HCT116 (cell line): ENCODE measurements around the gene TEX12. TPM values are rescaled to one million over a fixed set of nuclear protein-coding genes. Genes with fewer than 3 reads are reported as not detected.

Source experiments
- ATAC-seq: fragments of 200-7000 bp; cut with Tn5 transposase; 2 replicates; pipeline ENCODE4 v1.9.1; 2020; ENCODE audit warnings: mild to moderate bottlenecking, moderate library complexity
- BruUV-seq: library from RNA; stranded (reverse); fragments of 400-500 nt; replicated peaks from 2 replicates; lab custom pipeline; 2021; lab: Mats Ljungman, UMichigan
- CTCF ChIA-PET: fragments of 300-600 bp; sonication (Branson Sonifier 250); formaldehyde crosslinking; loops from one replicate; lab custom pipeline; 2021; ENCODE audit warnings: antibody characterized with exemption; lab: Charles Lee
- POLR2A ChIA-PET: fragments of 300-600, 350-600 bp; sonication (Branson Sonifier 250); formaldehyde crosslinking; loops from one replicate; lab custom pipeline; 2021; ENCODE audit warnings: antibody characterized with exemption; lab: Charles Lee
- RAD21 ChIA-PET, 2 experiments: fragments of 300-600 bp; sonication (Branson Sonifier 250); formaldehyde crosslinking; loops; one replicate each; lab custom pipeline; 2023; ENCODE audit warnings: low total read pairs in 2 of 2; ENCODE audit not compliant: uncharacterized antibody in 2 of 2, unreplicated experiment in 2 of 2, low non-redundant PET in 1 of 2; lab: Charles Lee
- DNase-seq: peaks from one replicate; pipeline ENCODE4 v3.0.0-alpha.2; 2010; ENCODE audit warnings: low read depth, low spot score
- H2AFZ ChIP-seq: fragments of 200-600 bp; shearing (Covaris generic), sonication (generic); 2 replicates; pipeline ENCODE4 v1.6.1; 2017; ENCODE audit warnings: low read depth, mixed run types, mixed read lengths, antibody characterized with exemption, low read length; ENCODE audit not compliant: poor library complexity, severe bottlenecking
- H3K27ac ChIP-seq: 2 replicates; pipeline ENCODE4 v1.5.1; 2012; ENCODE audit warnings: low read depth, low read length
- H3K27me3 ChIP-seq: fragments of 200-600 bp; sonication (generic); 2 replicates; pipeline ENCODE4 v1.6.1; 2016; ENCODE audit warnings: mixed run types, low read length, mixed read lengths; ENCODE audit not compliant: insufficient read depth
- H3K36me3 ChIP-seq, 2 experiments: fragments of 200-500 bp in 1 of 2; fragments of 200-600 bp in 1 of 2; sonication (Bioruptor generic) in 1 of 2; sonication (generic) in 1 of 2; 2 replicates each; pipeline versions ENCODE4 v1.5.1 to v1.6.1; 2014 to 2016; ENCODE audit warnings: low read length in 2 of 2, inconsistent platforms in 1 of 2, mixed read lengths in 1 of 2, mixed run types in 1 of 2; ENCODE audit not compliant: insufficient read depth in 2 of 2, control insufficient read depth in 1 of 2
- H3K4me1 ChIP-seq, 2 experiments: fragments of 200-600 bp in 1 of 2; sonication (generic) in 1 of 2; 2 replicates each; pipeline versions ENCODE4 v1.5.1 to v1.6.1; 2012 to 2017; ENCODE audit warnings: low read length in 2 of 2, inconsistent platforms in 1 of 2, mild to moderate bottlenecking in 1 of 2, mixed read lengths in 1 of 2, mixed run types in 1 of 2, moderate library complexity in 1 of 2; ENCODE audit not compliant: insufficient read depth in 2 of 2, control insufficient read depth in 1 of 2
- H3K4me2 ChIP-seq: fragments of 200-600 bp; sonication (generic); 2 replicates; pipeline ENCODE4 v1.6.1; 2017; ENCODE audit warnings: mixed run types, low read length, mixed read lengths
- H3K4me3 ChIP-seq, 2 experiments: fragments of 200-600 bp in 1 of 2; sonication (generic) in 1 of 2; replicated peaks in 1 of 2; 2 replicates each; pipeline ENCODE4 v1.5.1; 2011 to 2016; ENCODE audit warnings: low read length in 2 of 2, control low read depth in 1 of 2, low read depth in 1 of 2, mild to moderate bottlenecking in 1 of 2, mixed read lengths in 1 of 2, mixed run types in 1 of 2
- H3K79me2 ChIP-seq: fragments of 200-600 bp; sonication (generic); 2 replicates; pipeline ENCODE4 v1.6.1; 2017; ENCODE audit warnings: mild to moderate bottlenecking, mixed run types, low read length, moderate library complexity, mixed read lengths; ENCODE audit not compliant: insufficient read depth
- H3K9ac ChIP-seq: fragments of 200-600 bp; sonication (generic); 2 replicates; pipeline ENCODE4 v1.6.1; 2016; ENCODE audit warnings: low read length, mixed read lengths
- H3K9me2 ChIP-seq: fragments of 200-600 bp; sonication (generic), shearing (Covaris generic); 2 replicates; pipeline ENCODE4 v1.6.1; 2017; ENCODE audit warnings: mixed run types, mild to moderate bottlenecking, moderate library complexity; ENCODE audit not compliant: insufficient read depth
- H3K9me3 ChIP-seq, 2 experiments: fragments of 200-500 bp in 1 of 2; fragments of 200-600 bp in 1 of 2; sonication (Bioruptor generic) in 1 of 2; sonication (generic) in 1 of 2; 2 replicates each; pipeline ENCODE4 v1.6.1; 2014 to 2017; ENCODE audit warnings: low read length in 2 of 2, mixed read lengths in 2 of 2, inconsistent platforms in 1 of 2, low read depth in 1 of 2, mild to moderate bottlenecking in 1 of 2, mixed run types in 1 of 2, moderate library complexity in 1 of 2; ENCODE audit not compliant: control insufficient read depth in 1 of 2, insufficient read depth in 1 of 2
- H4K20me1 ChIP-seq: fragments of 200-600 bp; sonication (generic), shearing (Covaris generic); 2 replicates; pipeline ENCODE4 v1.6.1; 2017; ENCODE audit warnings: mixed run types, mild to moderate bottlenecking, moderate library complexity; ENCODE audit not compliant: insufficient read depth
- ATF3 ChIP-seq: IDR thresholded peaks from 2 replicates; pipeline ENCODE4 v1.6.1; 2012
- EZH2 ChIP-seq: fragments of 200-600 bp; sonication (generic); IDR thresholded peaks from 2 replicates; pipeline ENCODE4 v1.6.1; 2017; ENCODE audit warnings: antibody characterized with exemption, mixed run types
- RAD21 ChIP-seq: IDR thresholded peaks from 2 replicates; pipeline ENCODE4 v1.6.1; 2012; ENCODE audit warnings: low read depth, mild to moderate bottlenecking
- REST ChIP-seq: IDR thresholded peaks from 2 replicates; pipeline ENCODE4 v1.6.1; 2012; ENCODE audit warnings: low read depth
- SIN3A ChIP-seq: IDR thresholded peaks from 2 replicates; pipeline ENCODE4 v1.6.1; 2012; ENCODE audit warnings: low read depth
- SRF ChIP-seq: IDR thresholded peaks from 2 replicates; pipeline ENCODE4 v1.6.1; 2012; ENCODE audit warnings: low read depth
- ZNF274 ChIP-seq: fragments of 200-500 bp; sonication (Bioruptor generic); IDR thresholded peaks from 2 replicates; pipeline ENCODE4 v1.6.1; 2014; ENCODE audit warnings: mild to moderate bottlenecking, low read depth, low read length, inconsistent platforms
- intact Hi-C: fragments of 100-400 bp; cut with micrococcal nuclease; formaldehyde crosslinking; loops from 2 replicates; pipeline ENCODE4 v1.10.0; 2022
- total RNA-seq: library from RNA; stranded (reverse); gene quantifications from one replicate; pipeline ENCODE4 v1.2.1, GENCODE V29; 2021; ENCODE audit not compliant: unreplicated experiment

TEX12 gene
- total RNA-seq, 1 experiment from 2014 or later = not detected

GRCh38 chr11:112150517-112150916, 16.7 kb upstream of the TEX12 start:
- no peak overlapping the region for H3K4me3 ChIP-seq
- H3K4me2 ChIP-seq = no peak overlapping the region
- H3K9ac ChIP-seq = no peak overlapping the region
- CTCF ChIA-PET = no interaction called here
- H3K36me3 ChIP-seq = peaks cover 12 to 47% of the 10 kb centered on the region in 2 experiments
- peaks cover 12% of the 10 kb centered on the region for H3K79me2 ChIP-seq
- H4K20me1 ChIP-seq = no peaks in the 10 kb centered on the region
- no peaks in the 10 kb centered on the region for H3K9me2 ChIP-seq
- H3K27me3 ChIP-seq = no peaks in the 10 kb centered on the region
- no peak overlapping the region for H3K27ac ChIP-seq
- no peak overlapping the region for H2AFZ ChIP-seq
- intact Hi-C loops = no loop called here
- ATAC-seq (no peak), DNase-seq (no peak)
- H3K4me1 ChIP-seq = peaks cover 0 to 3% of the 10 kb centered on the region in 2 experiments; a peak in 2 of 4 replicates
- no peaks in the 10 kb centered on the region for H3K9me3 ChIP-seq
- TF ChIP-seq SRF (no peak), EZH2 (no peak), RAD21 (no peak), REST (no peak), ATF3 (no peak), SIN3A (no peak), ZNF274 (no peak)
- RAD21 ChIA-PET = interaction anchor here in 1 of 2 experiments (0.7 kb wide), 1 partner anchor 25 kb away, joined by 3 read pairs; no protein-coding TSS in a partner anchor
- POLR2A ChIA-PET = interaction anchor here (1.8 kb wide), 1 partner anchor 13 kb away, joined by 6 read pairs; no protein-coding TSS in a partner anchor
- BruUV-seq = no TSS peak
